Psoas muscle (tissue), 8 donors: ENCODE data around the gene COA8. TPM values are rescaled to one million over a fixed set of nuclear protein-coding genes. Genes with fewer than 3 reads are reported as not detected.
A peak's percentile ranks its signal among the peaks of the same experiment; 100 is the strongest.

Experiments used
- ATAC-seq, 4 donors: fragments of 200-7000 bp; cut with Tn5 transposase; one replicate each; pipeline ENCODE4 v1.9.1; 2020; ENCODE audit warnings: moderate library complexity in 3 of 4, mild to moderate bottlenecking in 2 of 4
- DNase-seq, 2 donors: peaks; one replicate each; pipeline ENCODE4 v3.0.0-alpha.2; 2020
- H3K27ac ChIP-seq: fragments of 200-600 bp; one replicate; pipeline ENCODE4 v1.8.0; 2022
- H3K27me3 ChIP-seq, 3 donors: fragments of 200-600 bp in 1 of 3; one replicate each; pipeline versions ENCODE4 v1.6.1 to v1.8.0; 2013 to 2022; ENCODE audit warnings: low read length in 2 of 3, mild to moderate bottlenecking in 2 of 3, moderate library complexity in 1 of 3; ENCODE audit not compliant: insufficient read depth in 3 of 3
- H3K36me3 ChIP-seq, 2 donors: fragments of 200-600 bp in 1 of 2; one replicate each; pipeline versions ENCODE4 v1.6.1 to v1.8.0; 2013 to 2022; ENCODE audit warnings: low read depth in 1 of 2, mild to moderate bottlenecking in 1 of 2, moderate library complexity in 1 of 2; ENCODE audit not compliant: insufficient read depth in 1 of 2
- H3K4me1 ChIP-seq: fragments of 200-600 bp; one replicate; pipeline ENCODE4 v1.8.0; 2022
- H3K4me3 ChIP-seq: fragments of 200-600 bp; one replicate; pipeline ENCODE4 v1.8.0; 2022; ENCODE audit warnings: mild to moderate bottlenecking
- H3K9me3 ChIP-seq: fragments of 200-600 bp; one replicate; pipeline ENCODE4 v1.8.0; 2022
- CTCF ChIP-seq: fragments of 200-600 bp; IDR thresholded peaks from one replicate; pipeline ENCODE4 v1.8.0; 2022; ENCODE audit warnings: antibody characterized with exemption
- WGBS, 3 donors: extraction: QIAGEN DNeasy Blood & Tissue Kit; methylation state at CpG; one replicate each; pipeline versions ENCODE4 v1.1.6 to v1.1.7; 2013; 5-methylcytosine and 5-hydroxymethylcytosine counted together
- intact Hi-C, 2 donors: fragments of 100-400 bp; cut with DNase I; formaldehyde crosslinking; loops; one replicate each; pipeline versions ENCODE4 v1.11.0 to v1.14.2; 2022
- polyA plus RNA-seq, 3 donors: library from polyadenylated mRNA; stranded (reverse); fragments of 200-250 nt; gene quantifications; one replicate each; pipeline ENCODE4 v1.2.3, GENCODE V29; 2013
- total RNA-seq, 4 donors: library from RNA; stranded (reverse); fragmentation: NEBNext Ultra II Directional in 2 of 4; extraction: Animal tissue kit (Norgen Biotek cat#: 25700) in 2 of 4; gene quantifications; one replicate each; pipeline versions ENCODE4 v1.2.1 to v1.2.4, GENCODE V29; 2021 to 2023
- donor health status: healthy with polysubstance abuse.
- donor health status: DM: no; HTN: no; CAD: no; lungs with moderate emphysema.
- donor health status: Bipolar disorder and iron deficiency.
- donor health status: healthy.
- donor health status: DM: yes; HTN: yes; CAD: no.
- donor health status: DM: no; HTN: no; CAD: no.
- donor health status: DM: no; HTN: no; CAD: no.
- donor health status: DM: yes; HTN: yes; CAD: no.

The COA8 gene
- total and polyA plus RNA-seq, 7 donors: 73.6 to 171 (median 101) TPM

GRCh38 chr14:103534576-103535061 is 28.1 kb upstream of the COA8 start:
- intact Hi-C loops: no loop called here
- ATAC-seq: no peak
- H3K4me1 ChIP-seq: peaks cover 27% of the 10 kb centered on the region
- H3K36me3 ChIP-seq: peaks cover 0 to 44% of the 10 kb centered on the region in 2 donors
- whole genome bisulfite sequencing, 3 donors: 82 to 85% (median 82%) methylated on average over 22 of the region's 22 CpGs
- H3K4me3 ChIP-seq: no peak overlapping the region
- no peaks in the 10 kb centered on the region for H3K27me3 ChIP-seq
- peak in 1 of 2 donors; percentile 24 for DNase-seq
- TF ChIP-seq CTCF: no peak
- H3K9me3 ChIP-seq: no peaks in the 10 kb centered on the region
- no peak overlapping the region for H3K27ac ChIP-seq

GRCh38 chr14:103535081-103535890 is 27.5 kb upstream of the COA8 start:
- DNase-seq (peak in 1 of 2 donors; percentile 43), ATAC-seq (no peak)
- H3K36me3 ChIP-seq: peaks cover 0 to 41% of the 10 kb centered on the region in 2 donors
- no peak overlapping the region for H3K4me3 ChIP-seq
- no peaks in the 10 kb centered on the region for H3K27me3 ChIP-seq
- intact Hi-C loops: no loop called here
- H3K27ac ChIP-seq: no peak overlapping the region
- 76 to 83% (median 82%) methylated on average over 18 to 21 of the region's 21 CpGs for WGBS, 3 donors
- H3K4me1 ChIP-seq: peaks cover 25% of the 10 kb centered on the region
- H3K9me3 ChIP-seq: no peaks in the 10 kb centered on the region
- no peak for TF ChIP-seq CTCF

GRCh38 chr14:103535891-103536565 is 26.7 kb upstream of the COA8 start:
- TF ChIP-seq CTCF: no peak
- ATAC-seq (no peak), DNase-seq (peak in 1 of 2 donors; percentile 16)
- no peak overlapping the region for H3K4me3 ChIP-seq
- intact Hi-C loops: no loop called here
- no peaks in the 10 kb centered on the region for H3K27me3 ChIP-seq
- no peak overlapping the region for H3K27ac ChIP-seq
- WGBS, 3 donors: 85 to 92% (median 89%) methylated on average over 10 to 11 of the region's 11 CpGs
- H3K9me3 ChIP-seq: no peaks in the 10 kb centered on the region
- peaks cover 0 to 34% of the 10 kb centered on the region in 2 donors for H3K36me3 ChIP-seq
- peaks cover 26% of the 10 kb centered on the region for H3K4me1 ChIP-seq

- H3K27me3 ChIP-seq: no peaks in the 10 kb centered on the region
- no peak overlapping the region for H3K4me3 ChIP-seq
- H3K27ac ChIP-seq: no peak overlapping the region
- no peak for ATAC-seq
- no peak for TF ChIP-seq CTCF
- H3K9me3 ChIP-seq: no peaks in the 10 kb centered on the region
- peaks cover 0 to 31% of the 10 kb centered on the region in 2 donors for H3K36me3 ChIP-seq
- no peak for DNase-seq
- WGBS, 3 donors: 78 to 85% (median 78%) methylated on average over 9 of the region's 9 CpGs
- intact Hi-C loops: no loop called here
- H3K4me1 ChIP-seq: peaks cover 32% of the 10 kb centered on the region
Measured at GRCh38 chr14:103536693-103537092, 26.1 kb upstream of the COA8 start.
